HCT116 (cell line): Measurements from ENCODE around the gene GUCY2D. TPM values are rescaled to one million over a fixed set of nuclear protein-coding genes. Genes with fewer than 3 reads are reported as not detected.

Experiments used
- ATAC-seq: fragments of 200-7000 bp; cut with Tn5 transposase; 2 replicates; pipeline ENCODE4 v1.9.1; 2020; ENCODE audit warnings: mild to moderate bottlenecking, moderate library complexity
- BruUV-seq: library from RNA; stranded (reverse); fragments of 400-500 nt; replicated peaks from 2 replicates; lab custom pipeline; 2021; lab: Mats Ljungman, UMichigan
- CTCF ChIA-PET: fragments of 300-600 bp; sonication (Branson Sonifier 250); formaldehyde crosslinking; loops from one replicate; lab custom pipeline; 2021; ENCODE audit warnings: antibody characterized with exemption; lab: Charles Lee
- POLR2A ChIA-PET: fragments of 300-600, 350-600 bp; sonication (Branson Sonifier 250); formaldehyde crosslinking; loops from one replicate; lab custom pipeline; 2021; ENCODE audit warnings: antibody characterized with exemption; lab: Charles Lee
- RAD21 ChIA-PET, 2 experiments: fragments of 300-600 bp; sonication (Branson Sonifier 250); formaldehyde crosslinking; loops; one replicate each; lab custom pipeline; 2023; ENCODE audit warnings: low total read pairs in 2 of 2; ENCODE audit not compliant: uncharacterized antibody in 2 of 2, unreplicated experiment in 2 of 2, low non-redundant PET in 1 of 2; lab: Charles Lee
- DNase-seq: peaks from one replicate; pipeline ENCODE4 v3.0.0-alpha.2; 2010; ENCODE audit warnings: low read depth, low spot score
- H2AFZ ChIP-seq: fragments of 200-600 bp; shearing (Covaris generic), sonication (generic); 2 replicates; pipeline ENCODE4 v1.6.1; 2017; ENCODE audit warnings: low read depth, mixed run types, mixed read lengths, antibody characterized with exemption, low read length; ENCODE audit not compliant: poor library complexity, severe bottlenecking
- H3K27ac ChIP-seq: 2 replicates; pipeline ENCODE4 v1.5.1; 2012; ENCODE audit warnings: low read depth, low read length
- H3K27me3 ChIP-seq: fragments of 200-600 bp; sonication (generic); 2 replicates; pipeline ENCODE4 v1.6.1; 2016; ENCODE audit warnings: mixed run types, low read length, mixed read lengths; ENCODE audit not compliant: insufficient read depth
- H3K36me3 ChIP-seq, 2 experiments: fragments of 200-500 bp in 1 of 2; fragments of 200-600 bp in 1 of 2; sonication (Bioruptor generic) in 1 of 2; sonication (generic) in 1 of 2; 2 replicates each; pipeline versions ENCODE4 v1.5.1 to v1.6.1; 2014 to 2016; ENCODE audit warnings: low read length in 2 of 2, inconsistent platforms in 1 of 2, mixed read lengths in 1 of 2, mixed run types in 1 of 2; ENCODE audit not compliant: insufficient read depth in 2 of 2, control insufficient read depth in 1 of 2
- H3K4me1 ChIP-seq, 2 experiments: fragments of 200-600 bp in 1 of 2; sonication (generic) in 1 of 2; 2 replicates each; pipeline versions ENCODE4 v1.5.1 to v1.6.1; 2012 to 2017; ENCODE audit warnings: low read length in 2 of 2, inconsistent platforms in 1 of 2, mild to moderate bottlenecking in 1 of 2, mixed read lengths in 1 of 2, mixed run types in 1 of 2, moderate library complexity in 1 of 2; ENCODE audit not compliant: insufficient read depth in 2 of 2, control insufficient read depth in 1 of 2
- H3K4me2 ChIP-seq: fragments of 200-600 bp; sonication (generic); 2 replicates; pipeline ENCODE4 v1.6.1; 2017; ENCODE audit warnings: mixed run types, low read length, mixed read lengths
- H3K4me3 ChIP-seq, 2 experiments: fragments of 200-600 bp in 1 of 2; sonication (generic) in 1 of 2; replicated peaks in 1 of 2; 2 replicates each; pipeline ENCODE4 v1.5.1; 2011 to 2016; ENCODE audit warnings: low read length in 2 of 2, control low read depth in 1 of 2, low read depth in 1 of 2, mild to moderate bottlenecking in 1 of 2, mixed read lengths in 1 of 2, mixed run types in 1 of 2
- H3K79me2 ChIP-seq: fragments of 200-600 bp; sonication (generic); 2 replicates; pipeline ENCODE4 v1.6.1; 2017; ENCODE audit warnings: mild to moderate bottlenecking, mixed run types, low read length, moderate library complexity, mixed read lengths; ENCODE audit not compliant: insufficient read depth
- H3K9ac ChIP-seq: fragments of 200-600 bp; sonication (generic); 2 replicates; pipeline ENCODE4 v1.6.1; 2016; ENCODE audit warnings: low read length, mixed read lengths
- H3K9me2 ChIP-seq: fragments of 200-600 bp; sonication (generic), shearing (Covaris generic); 2 replicates; pipeline ENCODE4 v1.6.1; 2017; ENCODE audit warnings: mixed run types, mild to moderate bottlenecking, moderate library complexity; ENCODE audit not compliant: insufficient read depth
- H3K9me3 ChIP-seq, 2 experiments: fragments of 200-500 bp in 1 of 2; fragments of 200-600 bp in 1 of 2; sonication (Bioruptor generic) in 1 of 2; sonication (generic) in 1 of 2; 2 replicates each; pipeline ENCODE4 v1.6.1; 2014 to 2017; ENCODE audit warnings: low read length in 2 of 2, mixed read lengths in 2 of 2, inconsistent platforms in 1 of 2, low read depth in 1 of 2, mild to moderate bottlenecking in 1 of 2, mixed run types in 1 of 2, moderate library complexity in 1 of 2; ENCODE audit not compliant: control insufficient read depth in 1 of 2, insufficient read depth in 1 of 2
- H4K20me1 ChIP-seq: fragments of 200-600 bp; sonication (generic), shearing (Covaris generic); 2 replicates; pipeline ENCODE4 v1.6.1; 2017; ENCODE audit warnings: mixed run types, mild to moderate bottlenecking, moderate library complexity; ENCODE audit not compliant: insufficient read depth
- CEBPB ChIP-seq: IDR thresholded peaks from 2 replicates; pipeline ENCODE4 v1.6.1; 2012; ENCODE audit warnings: low read depth
- ELF1 ChIP-seq: IDR thresholded peaks from 2 replicates; pipeline ENCODE4 v1.6.1; 2012; ENCODE audit warnings: low read depth, borderline replicate concordance
- FOSL1 ChIP-seq: IDR thresholded peaks from 2 replicates; pipeline ENCODE4 v1.6.1; 2012; ENCODE audit warnings: low read depth
- JUND ChIP-seq: IDR thresholded peaks from 2 replicates; pipeline ENCODE4 v1.6.1; 2012
- SIN3A ChIP-seq: IDR thresholded peaks from 2 replicates; pipeline ENCODE4 v1.6.1; 2012; ENCODE audit warnings: low read depth
- TCF7L2 ChIP-seq: IDR thresholded peaks from 2 replicates; pipeline ENCODE4 v1.7.0; 2011; ENCODE audit warnings: borderline replicate concordance, inconsistent platforms; ENCODE audit not compliant: insufficient read depth, insufficient read length; ENCODE audit errors: extremely low read depth
- intact Hi-C: fragments of 100-400 bp; cut with micrococcal nuclease; formaldehyde crosslinking; loops from 2 replicates; pipeline ENCODE4 v1.10.0; 2022
- total RNA-seq: library from RNA; stranded (reverse); gene quantifications from one replicate; pipeline ENCODE4 v1.2.1, GENCODE V29; 2021; ENCODE audit not compliant: unreplicated experiment
- TF ChIP-seq, protein P1 (sequence below), 3 experiments: fragments of 200-600 bp in 1 of 3; sonication (generic) in 1 of 3; IDR thresholded peaks in 2 of 3; conservative IDR thresholded peaks in 1 of 3; 2 replicates each; pipeline ENCODE4 v1.5.1; 2012 to 2017; ENCODE audit warnings: low read depth in 2 of 3, low read length in 2 of 3, antibody characterized with exemption in 1 of 3, borderline replicate concordance in 1 of 3, control low read depth in 1 of 3, mild to moderate bottlenecking in 1 of 3, mixed read lengths in 1 of 3, mixed run types in 1 of 3, moderate library complexity in 1 of 3; ENCODE audit not compliant: insufficient read depth in 1 of 3

The GUCY2D gene
- total RNA-seq, 1 experiment from 2014 or later, result 1.4 TPM

DNA sequence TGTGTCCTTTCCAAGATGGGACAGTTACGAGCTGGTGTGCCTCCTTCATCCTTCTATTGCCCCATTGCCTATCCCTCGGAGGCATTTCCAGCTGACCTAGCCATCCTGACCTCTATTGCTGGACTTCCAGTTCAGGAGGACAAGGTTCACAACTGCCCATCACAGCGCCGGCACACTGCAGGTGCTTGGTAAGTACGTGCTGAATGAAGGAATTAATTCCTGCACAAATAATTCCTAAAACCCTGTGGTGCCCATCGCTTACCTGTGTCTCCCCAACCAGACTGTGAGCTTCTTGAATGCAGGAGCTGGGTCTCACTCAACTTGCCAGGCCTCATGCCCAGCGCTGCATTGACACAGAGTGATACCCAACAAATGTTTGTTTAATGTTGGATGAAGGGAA lies 49.4 kb downstream of the GUCY2D start:
- Histone ChIP-seq H3K9me2 (no peaks in the 10 kb centered on the region), H3K79me2 (no peaks in the 10 kb centered on the region), H3K9me3 (no peaks in the 10 kb centered on the region), H4K20me1 (no peaks in the 10 kb centered on the region), H3K4me2 (no peak overlapping the region), H3K36me3 (no peaks in the 10 kb centered on the region), H3K27ac (no peak overlapping the region), H3K4me3 (no peak overlapping the region), H3K4me1 (no peaks in the 10 kb centered on the region), H2AFZ (no peak overlapping the region), H3K27me3 (no peaks in the 10 kb centered on the region), H3K9ac (no peak overlapping the region)
- RAD21 ChIA-PET, result no interaction called here
- POLR2A ChIA-PET, result no interaction called here
- no TSS peak for BruUV-seq
- ATAC-seq (no peak), DNase-seq (no peak)
- intact Hi-C loops, result no loop called here
- CTCF ChIA-PET, result interaction anchor here (1.6 kb wide), 1 partner anchor 10 kb away, joined by 4 read pairs; no protein-coding TSS in a partner anchor
- TF ChIP-seq TCF7L2 (no peak), SIN3A (no peak), CEBPB (no peak), JUND (no peak), ELF1 (no peak), FOSL1 (no peak)
- TF ChIP-seq, protein P1, sequence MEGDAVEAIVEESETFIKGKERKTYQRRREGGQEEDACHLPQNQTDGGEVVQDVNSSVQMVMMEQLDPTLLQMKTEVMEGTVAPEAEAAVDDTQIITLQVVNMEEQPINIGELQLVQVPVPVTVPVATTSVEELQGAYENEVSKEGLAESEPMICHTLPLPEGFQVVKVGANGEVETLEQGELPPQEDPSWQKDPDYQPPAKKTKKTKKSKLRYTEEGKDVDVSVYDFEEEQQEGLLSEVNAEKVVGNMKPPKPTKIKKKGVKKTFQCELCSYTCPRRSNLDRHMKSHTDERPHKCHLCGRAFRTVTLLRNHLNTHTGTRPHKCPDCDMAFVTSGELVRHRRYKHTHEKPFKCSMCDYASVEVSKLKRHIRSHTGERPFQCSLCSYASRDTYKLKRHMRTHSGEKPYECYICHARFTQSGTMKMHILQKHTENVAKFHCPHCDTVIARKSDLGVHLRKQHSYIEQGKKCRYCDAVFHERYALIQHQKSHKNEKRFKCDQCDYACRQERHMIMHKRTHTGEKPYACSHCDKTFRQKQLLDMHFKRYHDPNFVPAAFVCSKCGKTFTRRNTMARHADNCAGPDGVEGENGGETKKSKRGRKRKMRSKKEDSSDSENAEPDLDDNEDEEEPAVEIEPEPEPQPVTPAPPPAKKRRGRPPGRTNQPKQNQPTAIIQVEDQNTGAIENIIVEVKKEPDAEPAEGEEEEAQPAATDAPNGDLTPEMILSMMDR (IDR thresholded peaks at IDR 0.05 in 2 of 3, conservative IDR thresholded peaks at IDR 0.05 in 1 of 3; ENCODE audit: borderline replicate concordance in 1 of 3, insufficient read depth in 1 of 3, low read depth in 2 of 3, low read length in 2 of 3), result no peak
